HG03103 (cell line): ENCODE measurements around the gene SEC31A.
"Not testable (repeated sequence)": the region's sequence is repeated elsewhere in the genome, so short reads cannot be mapped to it uniquely, and the experiment has no call there.

Experiments used
- ATAC-seq: cut with Tn5 transposase; IDR thresholded peaks from one replicate; pipeline ENCODE4 v1.9.1; 2021; ENCODE audit warnings: low read depth; ENCODE audit not compliant: unreplicated experiment

SEC31A gene

DNA sequence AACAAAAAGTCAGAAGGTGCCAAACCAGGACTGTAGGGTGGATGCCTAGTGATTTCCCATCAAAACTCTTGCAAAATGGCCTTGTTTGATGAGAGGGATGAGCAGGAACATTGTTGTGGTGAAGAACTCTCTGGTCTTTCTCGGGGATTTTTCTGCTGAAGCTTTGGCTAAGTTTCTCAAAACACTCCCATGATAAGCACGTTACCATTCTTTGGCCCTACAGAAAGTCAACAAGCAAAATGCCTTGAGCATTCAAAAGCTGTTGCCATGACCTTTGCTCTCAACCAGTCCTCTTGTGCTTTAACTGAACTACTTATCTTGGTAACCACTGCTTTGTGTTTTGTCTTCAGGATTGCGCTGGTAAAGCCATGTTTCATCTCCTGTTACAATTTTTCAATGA lies 3.0 kb upstream of the SEC31A start:
- ATAC-seq: no peak

DNA sequence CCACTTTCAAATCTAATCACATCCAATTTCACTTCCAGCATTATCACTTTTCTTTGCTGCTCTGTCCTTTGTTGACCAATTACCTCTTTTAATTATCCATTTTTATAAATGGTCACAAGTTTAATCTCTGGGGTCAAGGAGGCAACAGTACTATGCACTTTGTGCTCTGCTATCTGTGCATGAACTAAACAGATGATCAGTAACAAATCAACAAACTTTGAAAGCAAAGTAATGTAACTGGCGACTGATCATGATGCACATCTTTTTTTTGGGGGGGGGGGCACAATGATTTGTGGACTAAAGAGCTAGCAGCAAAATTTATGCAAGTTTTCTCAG lies 1.5 kb upstream of the SEC31A start:
- ATAC-seq: no peak

DNA sequence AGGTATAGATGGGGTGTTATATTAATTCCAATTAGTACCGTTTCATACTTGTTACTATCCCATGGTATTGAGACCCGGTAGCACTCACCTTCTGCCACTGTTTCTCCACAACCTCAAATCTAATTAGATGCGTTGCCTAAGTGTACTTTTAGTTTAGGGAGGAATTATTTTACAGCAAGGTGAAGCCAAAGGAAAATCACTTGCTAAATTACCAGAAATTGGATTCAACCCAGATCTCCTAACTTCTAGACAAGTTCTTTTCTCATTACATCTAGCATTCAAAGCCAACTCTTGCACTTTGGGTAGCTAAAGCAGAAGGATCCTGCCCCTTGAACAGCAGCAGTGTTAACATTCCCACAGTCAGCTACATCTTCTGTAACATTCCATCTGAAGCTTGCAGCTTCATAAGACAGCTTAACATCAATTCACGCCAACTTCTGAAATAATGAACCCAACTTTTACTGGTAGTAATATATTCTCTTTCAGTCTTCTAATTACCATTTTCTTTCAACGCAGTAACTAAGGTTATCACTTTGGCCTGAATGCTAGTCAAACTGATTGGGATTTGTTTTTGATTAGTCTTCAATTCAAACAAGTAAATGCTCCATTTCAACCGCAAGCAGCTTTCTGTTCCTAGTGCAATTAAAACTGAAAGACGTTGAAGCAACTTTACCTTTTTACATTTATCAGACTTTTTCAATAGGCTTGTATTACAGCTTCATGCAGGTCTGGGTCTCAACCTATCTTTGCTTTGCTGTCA lies 934 bp upstream of the SEC31A start:
- no peak for ATAC-seq

DNA sequence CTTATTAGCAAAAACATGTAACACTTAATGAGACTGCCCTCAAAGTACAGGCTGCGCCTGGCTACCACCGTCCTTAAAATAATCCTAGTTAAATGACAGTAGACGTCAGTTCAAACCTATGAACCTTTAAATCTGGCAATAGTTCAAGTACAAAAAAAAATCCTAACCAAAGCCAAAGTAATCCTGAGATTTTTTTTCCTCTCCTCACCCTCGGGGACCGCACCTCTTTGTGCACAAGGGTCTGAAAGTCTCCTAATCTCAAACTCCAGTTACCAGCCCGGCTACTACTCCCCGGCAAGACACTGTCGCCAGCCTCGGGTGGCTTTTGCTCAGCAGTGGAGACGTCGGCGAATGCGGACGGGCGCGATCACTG lies 439 bp downstream of the SEC31A start:
- no peak for ATAC-seq

DNA sequence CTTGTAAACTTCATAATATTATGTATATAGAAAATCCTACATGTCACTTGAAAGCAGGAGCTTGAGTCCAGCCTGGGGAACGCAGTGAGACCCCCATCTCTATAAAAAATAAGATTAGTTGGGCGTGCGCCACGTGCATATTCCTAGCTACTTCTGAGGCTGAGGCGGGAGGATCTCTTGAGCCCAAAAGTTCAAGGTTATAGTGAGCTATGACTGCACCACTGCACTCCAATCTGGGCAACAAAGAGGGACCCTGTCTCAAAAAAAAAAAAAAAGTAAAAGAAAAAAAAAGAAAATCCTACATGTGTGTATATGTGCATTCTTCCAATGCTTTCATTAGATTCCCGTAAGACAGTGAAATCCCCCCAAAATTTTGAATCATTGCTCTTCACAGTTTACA lies 1.7 kb downstream of the SEC31A start:
- ATAC-seq: no peak

DNA sequence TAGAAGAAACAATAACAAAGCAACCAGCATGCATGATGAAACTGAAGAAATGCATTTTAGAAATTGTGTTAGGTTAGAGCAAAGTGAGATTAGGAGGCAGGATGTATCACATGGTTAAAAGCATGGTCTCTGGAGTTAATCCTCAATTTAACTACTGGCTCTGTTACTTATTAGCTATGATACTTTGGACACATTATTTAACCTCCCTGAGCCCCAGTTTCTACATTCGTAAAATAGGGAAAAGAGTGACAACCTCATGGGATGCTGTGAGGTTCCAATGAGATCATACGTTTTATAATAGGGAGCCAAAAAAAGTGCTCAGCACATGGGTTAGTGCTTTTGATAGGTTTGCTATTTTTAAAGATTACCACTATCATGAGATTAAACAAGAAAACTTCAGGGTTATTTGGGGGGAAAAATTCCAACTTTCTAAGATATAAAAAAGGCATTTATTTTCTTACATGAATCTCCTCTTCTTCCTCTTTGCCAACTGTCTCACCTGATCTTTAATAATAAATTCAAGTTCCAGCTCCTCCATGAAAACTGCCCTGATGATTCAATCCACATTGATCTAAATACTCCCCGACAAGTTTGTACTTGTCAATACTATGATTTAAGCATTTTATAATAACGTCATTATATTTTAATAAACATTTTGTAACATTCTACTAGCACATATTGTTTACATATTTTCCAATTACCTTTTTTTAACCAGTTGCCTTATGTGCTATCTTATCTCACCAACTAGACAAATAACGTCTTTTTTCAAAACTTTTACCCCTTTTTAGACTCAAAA lies 4.6 kb downstream of the SEC31A start:
- ATAC-seq: no peak

DNA sequence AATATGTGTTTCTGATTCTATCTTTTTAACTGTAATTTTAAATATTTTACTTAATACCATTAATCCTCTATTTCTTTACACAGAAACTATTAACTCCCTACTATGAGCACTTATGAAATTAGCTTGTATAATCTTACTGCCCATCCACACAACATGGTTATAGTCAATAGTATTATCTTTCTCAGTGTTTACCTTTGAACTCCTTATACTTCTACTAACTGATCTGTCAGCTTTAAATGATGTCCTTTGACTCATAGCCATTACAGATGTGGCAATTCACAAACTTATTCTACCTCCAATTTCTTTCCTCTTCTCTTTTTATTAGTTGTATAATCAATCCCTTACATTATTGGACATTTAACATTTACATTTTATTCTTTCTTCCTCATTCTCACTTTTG lies 5.5 kb downstream of the SEC31A start:
- ATAC-seq: no peak

DNA sequence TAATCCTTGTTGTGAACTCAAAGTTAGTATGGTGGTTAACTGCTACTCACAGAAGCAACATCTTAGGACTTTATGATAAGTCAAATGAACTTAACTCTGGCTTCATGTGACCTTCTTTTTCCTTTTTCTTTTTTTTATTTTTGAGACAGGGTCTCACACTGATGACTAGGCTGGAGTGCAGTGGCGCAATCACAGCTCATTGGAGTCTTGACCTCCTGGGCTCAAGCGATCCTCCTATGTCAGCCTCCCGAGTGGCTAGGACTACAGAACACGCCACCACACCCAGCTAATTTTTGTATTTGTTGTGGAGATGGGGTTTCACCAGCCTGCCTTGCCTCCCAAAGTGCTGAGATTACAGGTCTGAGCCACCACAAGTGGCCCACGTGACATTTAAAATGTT lies 22.4 kb downstream of the SEC31A start:
- ATAC-seq: no peak

DNA sequence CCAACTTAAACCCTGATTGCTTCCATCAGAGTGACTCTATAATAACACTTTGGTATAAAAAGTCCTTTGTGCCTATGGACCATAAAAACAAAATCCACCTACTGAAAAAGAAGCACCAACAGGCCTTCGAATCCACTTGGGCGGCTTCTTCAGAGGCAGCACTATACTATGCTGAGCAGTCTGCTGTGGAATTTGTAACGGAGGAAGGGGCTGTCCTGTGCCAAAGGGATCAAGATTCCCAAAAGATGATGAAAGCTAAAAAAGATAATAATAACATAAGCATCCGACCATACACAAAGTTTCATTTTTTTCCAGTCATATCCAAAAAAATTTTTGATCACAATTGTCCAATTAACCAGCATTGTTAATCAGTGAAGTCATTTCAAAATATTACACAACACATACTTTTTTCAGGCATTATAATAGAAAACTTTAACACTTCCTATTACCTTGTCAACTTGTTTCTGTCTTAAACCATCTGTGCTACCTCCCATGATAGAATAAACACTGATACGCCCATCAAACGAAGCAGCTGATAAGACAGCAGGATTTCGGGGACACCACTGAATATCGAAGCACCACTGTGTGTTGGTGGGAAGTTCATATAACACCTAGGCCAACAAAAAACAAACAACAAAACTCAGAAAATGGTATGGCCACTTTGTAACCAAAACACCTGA lies 24.1 kb downstream of the SEC31A start:
- ATAC-seq: no peak

DNA sequence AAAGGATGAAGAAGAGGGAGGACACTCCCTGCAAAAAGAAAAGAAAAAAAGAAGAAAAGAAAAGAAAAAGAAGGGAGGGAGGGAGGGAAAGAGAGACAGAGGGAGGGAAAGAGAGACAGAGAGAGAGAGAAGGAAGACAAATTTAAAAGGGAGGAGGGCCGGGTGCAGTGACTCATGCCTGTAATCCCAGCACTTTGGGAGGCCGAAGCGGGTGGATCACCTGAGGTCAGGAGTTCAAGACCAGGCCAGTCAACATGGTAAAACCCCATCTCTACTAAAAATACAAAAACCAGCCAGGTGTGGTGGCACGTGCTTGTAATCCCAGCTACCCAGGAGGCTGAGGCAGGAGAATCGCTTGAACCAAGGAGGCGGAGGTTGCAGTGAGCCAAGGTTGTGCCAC lies 24.9 kb downstream of the SEC31A start:
- not testable (repeated sequence) for ATAC-seq

DNA sequence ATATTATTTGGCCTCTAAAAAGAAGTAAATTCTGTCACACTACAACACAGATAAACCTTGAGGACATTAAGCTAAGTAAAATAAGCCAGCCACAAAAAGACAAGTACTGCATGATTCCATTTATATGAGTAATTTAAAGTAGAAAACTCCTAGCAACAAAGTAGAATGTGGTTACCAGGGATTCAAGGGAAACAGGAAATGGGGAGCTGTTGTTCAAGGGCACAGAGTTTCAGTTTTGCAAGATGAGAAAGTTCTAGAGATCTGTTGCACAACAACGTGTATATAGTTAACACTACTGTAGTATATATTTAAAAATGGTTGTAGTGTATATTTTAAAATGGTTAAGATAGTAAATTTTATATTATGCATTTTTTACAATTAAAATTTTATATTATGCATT lies 25.4 kb downstream of the SEC31A start:
- ATAC-seq: no peak

DNA sequence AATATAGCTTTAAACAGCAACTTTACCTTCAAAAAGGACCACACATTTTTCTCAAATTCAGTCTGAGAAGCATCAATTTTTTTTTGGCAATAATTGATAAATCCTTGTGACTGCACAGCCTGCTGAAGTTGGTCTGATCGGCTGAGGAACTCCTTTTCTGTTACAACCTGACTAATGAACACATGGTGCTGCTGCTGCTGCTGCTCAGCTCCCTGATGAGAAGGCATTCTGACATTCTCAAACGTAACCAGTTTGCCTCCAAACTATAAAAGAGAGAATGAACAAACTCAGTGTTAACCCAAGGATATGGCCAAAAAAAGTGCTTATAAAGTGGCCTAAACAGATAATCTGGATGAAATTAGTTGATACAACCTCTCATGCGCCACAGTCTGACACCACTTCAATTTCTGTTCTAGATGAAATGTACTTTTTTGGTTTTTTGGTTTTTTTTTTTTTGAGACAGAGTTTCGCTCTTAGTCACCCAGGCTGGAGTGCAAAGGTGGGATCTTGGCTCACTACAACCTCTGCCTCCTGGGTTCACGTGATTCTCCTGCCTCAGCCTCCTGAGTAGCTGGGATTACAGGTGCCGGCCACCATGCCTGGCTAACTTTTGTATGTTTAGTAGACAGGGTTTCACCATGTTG lies 26.5 kb downstream of the SEC31A start:
- no peak for ATAC-seq

DNA sequence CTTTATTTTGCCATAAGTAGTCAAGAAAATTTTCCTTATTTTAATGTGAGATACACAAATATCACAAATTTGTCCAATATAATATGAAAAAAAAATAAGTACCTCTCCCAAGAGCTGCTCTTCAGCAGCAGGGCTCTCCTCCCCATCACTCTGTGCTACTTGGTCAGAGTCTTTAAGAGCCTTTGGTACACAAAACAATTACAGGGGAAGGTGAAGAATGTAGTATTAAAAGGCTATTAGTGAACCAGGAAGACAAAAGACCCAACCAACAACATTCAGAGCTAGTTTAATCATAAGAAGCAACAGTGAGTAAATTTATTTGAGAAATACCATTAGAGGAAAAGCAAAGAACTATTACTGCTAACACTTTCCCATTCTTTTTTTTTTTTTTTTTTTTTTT lies 29.4 kb downstream of the SEC31A start:
- no peak for ATAC-seq

DNA sequence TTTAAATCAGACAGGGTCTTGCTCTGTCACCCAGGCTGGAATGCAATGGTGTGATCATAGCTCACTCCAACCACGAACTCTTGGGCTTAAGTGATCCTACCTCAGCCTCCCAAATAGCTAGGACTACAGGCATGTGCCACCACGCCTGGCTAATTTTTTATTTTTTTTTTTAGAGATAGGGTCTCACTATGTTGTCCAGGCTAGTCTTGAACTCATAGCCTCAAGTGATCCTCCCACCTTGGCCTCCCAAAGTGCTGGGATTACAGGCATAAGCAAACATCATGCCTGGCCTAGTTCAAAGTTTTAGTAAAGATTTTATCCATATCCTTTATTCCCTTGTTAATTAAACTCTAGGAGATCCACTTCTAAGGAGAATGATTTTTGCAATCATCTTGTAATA lies 30.5 kb downstream of the SEC31A start:
- ATAC-seq: not testable (repeated sequence)

DNA sequence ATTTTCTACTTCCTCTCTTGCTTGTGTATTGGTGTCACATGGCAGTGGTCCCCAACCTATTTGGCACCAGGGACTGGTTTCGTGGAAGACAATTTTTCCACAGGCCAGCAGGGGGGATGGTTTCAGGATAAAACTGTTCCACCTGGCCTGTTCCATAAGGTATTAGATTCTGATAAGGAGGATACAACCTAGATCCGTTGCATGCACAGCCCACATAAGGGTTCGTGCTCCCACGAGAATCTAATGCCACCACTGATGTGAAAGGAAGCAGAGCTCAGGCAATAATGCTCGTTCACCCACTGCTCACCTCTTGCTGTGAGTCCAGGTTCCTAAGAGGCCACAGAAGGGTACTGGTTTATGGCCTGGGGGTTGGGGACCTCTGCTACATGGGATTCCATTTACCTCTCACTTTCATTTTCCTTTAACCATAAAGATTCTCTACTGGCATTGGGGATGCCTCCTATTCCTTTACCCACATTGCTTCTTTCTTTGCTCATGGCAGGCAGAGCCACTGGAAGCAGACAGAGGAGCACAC lies 38.1 kb downstream of the SEC31A start:
- no peak for ATAC-seq

DNA sequence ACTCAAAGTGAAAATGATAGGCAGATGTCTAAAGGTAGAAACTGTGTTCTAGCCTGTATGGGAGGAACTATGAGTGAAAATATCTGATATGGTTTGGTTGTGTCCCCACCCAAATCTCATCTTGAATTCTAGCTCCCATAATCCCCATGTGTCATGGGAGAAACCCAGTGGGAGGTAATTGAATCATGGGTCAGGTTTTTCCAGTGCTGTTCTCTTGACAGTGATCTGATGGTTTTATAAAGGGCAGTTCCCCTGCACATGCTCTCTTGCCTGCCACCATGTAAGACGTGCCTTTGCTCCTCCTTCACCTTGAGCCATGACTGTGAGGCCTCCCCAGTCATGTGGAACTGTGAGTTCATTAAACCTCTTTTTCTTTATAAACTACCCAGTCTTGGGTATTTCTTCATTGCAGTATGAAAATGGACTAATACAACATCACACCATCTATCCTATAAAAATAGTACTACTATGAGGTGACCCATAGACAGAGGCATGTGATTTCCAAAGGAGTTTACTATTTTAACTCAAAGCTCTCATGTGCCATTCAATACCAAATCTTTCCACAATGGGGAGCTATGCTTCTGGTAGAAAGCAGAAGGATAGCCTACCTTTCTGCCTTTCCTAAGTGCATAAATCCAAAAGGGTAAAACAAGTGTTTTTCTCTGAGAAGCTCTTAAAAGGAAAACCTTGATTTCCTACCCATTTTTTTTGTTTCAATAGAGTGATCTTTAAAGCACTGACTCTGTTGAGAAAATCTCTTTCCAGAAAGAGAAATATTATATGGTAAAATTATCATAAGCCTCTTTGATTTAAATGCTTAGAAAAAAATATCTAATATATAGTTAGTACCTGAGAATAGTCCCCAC lies 38.8 kb downstream of the SEC31A start:
- no peak for ATAC-seq

DNA sequence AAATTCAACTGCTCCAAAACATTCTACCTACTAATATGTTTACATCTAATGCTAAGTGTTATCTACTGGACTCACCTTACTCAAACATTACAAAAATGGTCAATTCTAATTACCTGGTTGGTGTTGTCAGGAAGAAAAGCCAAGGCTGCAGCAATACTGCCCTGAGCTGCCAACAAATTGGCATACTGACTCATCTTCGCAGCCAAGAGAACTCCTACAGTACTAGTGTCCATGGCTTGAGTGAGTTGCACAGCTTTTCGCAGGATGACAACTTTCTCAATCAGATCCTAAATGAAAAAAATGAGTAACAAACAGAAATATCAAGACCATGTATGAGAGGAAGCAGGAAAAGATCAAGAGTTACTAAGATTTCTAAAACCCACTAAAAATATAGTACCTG lies 39.6 kb downstream of the SEC31A start:
- no peak for ATAC-seq

DNA sequence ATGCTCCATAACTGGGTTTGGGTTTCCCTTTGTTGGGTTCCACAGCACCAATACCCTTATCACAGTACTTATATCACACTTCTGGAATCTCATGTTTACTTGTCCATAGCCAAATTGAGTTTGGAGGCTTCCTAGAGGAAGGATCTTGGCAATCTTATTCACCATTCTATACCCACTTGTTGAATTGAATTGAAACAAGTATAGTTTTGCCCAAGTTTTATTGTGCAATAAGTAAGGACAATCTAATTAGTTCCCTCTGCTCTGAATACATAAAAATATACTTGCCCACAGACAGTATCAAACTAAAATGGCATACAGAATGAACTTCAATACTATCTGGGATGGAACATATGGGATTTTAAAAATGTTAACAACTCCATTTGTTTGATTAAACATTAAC lies 40.3 kb downstream of the SEC31A start:
- no peak for ATAC-seq

DNA sequence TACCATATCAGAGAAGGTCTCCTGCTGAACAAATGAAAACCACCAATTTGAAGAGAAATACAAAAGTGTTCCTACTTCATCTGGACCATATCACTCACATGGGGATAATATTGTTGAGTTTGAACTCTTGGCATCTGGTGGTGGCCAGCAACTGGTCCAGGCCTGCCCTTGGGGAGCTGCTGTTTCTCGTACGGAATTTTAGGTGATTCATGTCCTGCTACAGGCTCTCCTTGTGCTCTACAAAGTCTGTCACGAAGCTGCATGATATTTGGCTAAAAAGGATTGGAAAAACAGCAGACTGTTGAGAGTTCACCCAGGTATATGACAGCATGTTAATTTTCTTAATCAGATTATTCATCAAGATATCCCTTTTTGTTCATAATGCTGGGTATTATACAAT lies 42.2 kb downstream of the SEC31A start:
- ATAC-seq: no peak

DNA sequence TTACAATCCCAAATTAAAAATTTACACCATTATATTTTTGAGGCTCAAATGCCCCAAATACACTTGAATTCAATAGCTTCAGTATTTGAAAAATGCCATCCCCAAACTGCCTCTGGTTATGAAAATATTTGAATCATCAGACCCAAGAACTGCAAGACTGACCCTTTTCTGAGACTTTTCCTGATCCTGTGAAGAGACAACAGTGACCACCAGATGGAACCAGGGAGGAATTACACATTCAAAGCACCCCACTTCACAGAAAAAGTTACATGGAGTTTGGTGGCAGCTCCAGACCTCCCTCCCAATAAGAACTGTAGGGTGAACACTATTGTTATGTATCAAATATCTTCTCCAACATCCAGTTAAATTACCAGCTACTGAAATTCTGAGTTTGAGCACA lies 48.4 kb downstream of the SEC31A start:
- ATAC-seq: no peak
